NT2/D1 (cell line): ENCODE results near the gene GLYATL2.

Experiments used
- DNase-seq: peaks from one replicate; pipeline ENCODE4 v3.0.0-alpha.2; 2011; ENCODE audit warnings: low read depth, low spot score
- H3K27me3 ChIP-seq: 2 replicates; pipeline ENCODE4 v1.6.0; 2011; ENCODE audit warnings: mild to moderate bottlenecking; ENCODE audit not compliant: insufficient read length, insufficient read depth
- H3K36me3 ChIP-seq: 2 replicates; pipeline ENCODE4 v1.6.1; 2011; ENCODE audit warnings: mild to moderate bottlenecking, low read length, mixed read lengths; ENCODE audit not compliant: insufficient read depth, insufficient read length
- H3K4me1 ChIP-seq: 2 replicates; pipeline ENCODE4 v1.5.1; 2011; ENCODE audit not compliant: insufficient read depth, insufficient read length
- H3K4me3 ChIP-seq: 2 replicates; pipeline ENCODE4 v1.5.1; 2011; ENCODE audit warnings: low read depth; ENCODE audit not compliant: insufficient read length
- H3K9ac ChIP-seq: 2 replicates; pipeline ENCODE4 v1.6.0; 2011; ENCODE audit warnings: low read depth; ENCODE audit not compliant: insufficient read length
- H3K9me3 ChIP-seq: 2 replicates; pipeline ENCODE4 v1.5.1; 2011; ENCODE audit warnings: mild to moderate bottlenecking, low read length; ENCODE audit not compliant: insufficient read depth
- SUZ12 ChIP-seq: IDR thresholded peaks from 2 replicates; pipeline ENCODE4 v1.6.1; 2011; ENCODE audit not compliant: insufficient read length, insufficient read depth; ENCODE audit errors: extremely low read depth
- YY1 ChIP-seq: IDR thresholded peaks from 2 replicates; pipeline ENCODE4 v1.6.1; 2011; ENCODE audit not compliant: insufficient read length, insufficient read depth
- ZNF274 ChIP-seq: IDR thresholded peaks from 2 replicates; pipeline ENCODE4 v1.6.1; 2011; ENCODE audit warnings: mild to moderate bottlenecking, low read depth, low read length

Gene GLYATL2

GRCh38 chr11:58864335-58864734 lies 19.8 kb upstream of the GLYATL2 start:
- H3K36me3 ChIP-seq = no peaks in the 10 kb centered on the region
- TF ChIP-seq SUZ12 = no peak
- TF ChIP-seq ZNF274 = no peak
- no peak for TF ChIP-seq YY1
- no peaks in the 10 kb centered on the region for H3K4me1 ChIP-seq

DNA sequence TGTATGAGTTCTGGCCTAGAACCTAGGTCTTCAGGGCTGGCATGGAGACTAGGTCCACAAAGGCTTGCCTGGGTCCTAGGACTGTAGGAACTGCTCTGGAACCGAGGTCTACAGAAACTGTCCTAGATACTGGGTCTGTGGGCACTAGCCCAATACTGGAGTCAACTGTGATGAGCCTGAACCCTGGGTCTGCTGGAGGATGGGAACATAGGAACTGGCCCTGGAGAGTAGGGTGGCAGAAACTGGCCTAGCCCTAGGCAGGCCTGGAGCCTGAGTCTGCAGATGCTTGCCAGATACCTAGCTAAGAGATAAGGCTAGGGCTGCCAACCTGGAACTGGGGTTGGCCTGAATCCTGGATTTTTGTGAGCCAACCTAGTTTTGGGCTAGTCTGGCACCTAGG lies 19.2 kb upstream of the GLYATL2 start:
- DNase-seq = no peak

More at GRCh38 chr11:58864335-58864734, 19.8 kb upstream of the GLYATL2 start:
- Histone ChIP-seq H3K4me3 (no peak overlapping the region), H3K9ac (no peak overlapping the region), H3K9me3 (0 out of 2 replicates have a peak, but pooled peaks cover 14% of the 10 kb centered on the region), H3K27me3 (no peaks in the 10 kb centered on the region)
- DNase-seq = no peak

GRCh38 chr11:58861533-58861932 lies 17.0 kb upstream of the GLYATL2 start:
- Histone ChIP-seq H3K4me1 (no peaks in the 10 kb centered on the region), H3K9ac (no peak overlapping the region), H3K27me3 (no peaks in the 10 kb centered on the region), H3K9me3 (0 out of 2 replicates have a peak, but pooled peaks cover 14% of the 10 kb centered on the region), H3K4me3 (no peak overlapping the region), H3K36me3 (no peaks in the 10 kb centered on the region)
- TF ChIP-seq YY1 = no peak
- no peak for TF ChIP-seq ZNF274
- no peak for TF ChIP-seq SUZ12
- DNase-seq = no peak

More for the DNA sequence above, 19.2 kb upstream of the GLYATL2 start:
- Histone ChIP-seq H3K27me3 (no peaks in the 10 kb centered on the region), H3K9ac (no peak overlapping the region), H3K9me3 (0 out of 2 replicates have a peak, but pooled peaks cover 14% of the 10 kb centered on the region), H3K36me3 (no peaks in the 10 kb centered on the region), H3K4me3 (no peak overlapping the region), H3K4me1 (no peaks in the 10 kb centered on the region)
- TF ChIP-seq YY1 (no peak), ZNF274 (no peak)

DNA sequence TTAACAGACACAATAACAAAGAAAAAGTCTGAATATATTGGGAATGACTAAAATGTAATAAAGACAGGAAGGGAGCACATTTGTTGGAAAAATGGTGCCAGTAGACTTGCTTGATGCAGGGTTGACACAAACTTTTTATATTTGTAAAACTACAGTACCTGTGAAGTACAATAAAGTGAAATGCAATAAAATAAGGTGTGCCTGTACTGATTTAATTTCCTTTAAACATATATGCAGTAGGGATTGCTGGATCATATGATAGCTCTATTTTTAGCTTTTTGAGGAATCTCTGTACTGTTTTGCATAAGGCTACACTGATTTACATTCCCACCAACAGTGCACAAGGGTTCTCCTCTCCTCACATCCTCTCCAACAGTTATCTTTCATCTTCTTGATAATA lies 12.3 kb upstream of the GLYATL2 start:
- Histone ChIP-seq H3K4me3 (no peak overlapping the region), H3K27me3 (no peaks in the 10 kb centered on the region), H3K9me3 (no peaks in the 10 kb centered on the region), H3K4me1 (no peaks in the 10 kb centered on the region), H3K9ac (no peak overlapping the region), H3K36me3 (no peaks in the 10 kb centered on the region)
- TF ChIP-seq ZNF274 = no peak
- TF ChIP-seq YY1 = no peak
- no peak for DNase-seq

- no peak for TF ChIP-seq SUZ12
- TF ChIP-seq ZNF274 = no peak
- TF ChIP-seq YY1 = no peak
- Histone ChIP-seq H3K4me1 (no peaks in the 10 kb centered on the region), H3K9me3 (no peaks in the 10 kb centered on the region), H3K4me3 (no peak overlapping the region), H3K27me3 (no peaks in the 10 kb centered on the region), H3K9ac (no peak overlapping the region), H3K36me3 (no peaks in the 10 kb centered on the region)
- DNase-seq = no peak
Measured at GRCh38 chr11:58845386-58845785, 882 bp upstream of the GLYATL2 start.

DNA sequence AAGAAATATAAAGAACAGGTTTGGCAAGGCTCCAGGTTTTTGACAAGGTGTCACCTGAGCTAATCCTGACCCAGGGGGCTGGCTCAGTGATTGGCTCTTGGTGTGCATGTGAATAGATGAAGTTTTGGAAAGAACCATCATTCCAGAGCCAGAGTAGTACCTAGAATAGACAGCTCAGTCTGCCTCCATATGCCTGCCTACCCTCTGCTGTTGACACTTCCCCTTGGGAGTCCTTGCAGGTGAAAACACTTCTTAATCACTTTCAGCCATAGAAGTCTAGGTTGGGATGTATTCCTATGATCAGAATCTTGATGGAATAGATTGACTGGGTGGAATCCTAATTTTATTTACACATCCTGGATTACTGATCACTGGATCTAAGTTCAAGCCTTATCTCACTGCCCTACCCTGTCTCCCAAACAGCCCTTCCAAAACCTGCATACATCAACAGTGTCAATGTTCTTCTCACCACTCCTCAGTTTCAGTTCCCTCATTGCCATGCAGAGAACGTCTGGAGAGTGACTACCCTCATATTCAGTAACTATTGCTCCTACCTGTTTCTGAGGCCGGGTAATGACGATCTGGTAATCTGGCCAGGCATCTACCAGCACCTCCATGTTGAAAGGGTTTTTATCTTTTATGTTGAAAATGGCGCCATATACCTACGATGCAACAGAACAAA lies 6.7 kb downstream of the GLYATL2 start:
- Histone ChIP-seq H3K9ac (no peak overlapping the region), H3K9me3 (no peaks in the 10 kb centered on the region), H3K4me1 (no peaks in the 10 kb centered on the region), H3K36me3 (no peaks in the 10 kb centered on the region), H3K4me3 (no peak overlapping the region), H3K27me3 (no peaks in the 10 kb centered on the region)
- DNase-seq = no peak
- TF ChIP-seq YY1 (no peak), SUZ12 (no peak), ZNF274 (no peak)

DNA sequence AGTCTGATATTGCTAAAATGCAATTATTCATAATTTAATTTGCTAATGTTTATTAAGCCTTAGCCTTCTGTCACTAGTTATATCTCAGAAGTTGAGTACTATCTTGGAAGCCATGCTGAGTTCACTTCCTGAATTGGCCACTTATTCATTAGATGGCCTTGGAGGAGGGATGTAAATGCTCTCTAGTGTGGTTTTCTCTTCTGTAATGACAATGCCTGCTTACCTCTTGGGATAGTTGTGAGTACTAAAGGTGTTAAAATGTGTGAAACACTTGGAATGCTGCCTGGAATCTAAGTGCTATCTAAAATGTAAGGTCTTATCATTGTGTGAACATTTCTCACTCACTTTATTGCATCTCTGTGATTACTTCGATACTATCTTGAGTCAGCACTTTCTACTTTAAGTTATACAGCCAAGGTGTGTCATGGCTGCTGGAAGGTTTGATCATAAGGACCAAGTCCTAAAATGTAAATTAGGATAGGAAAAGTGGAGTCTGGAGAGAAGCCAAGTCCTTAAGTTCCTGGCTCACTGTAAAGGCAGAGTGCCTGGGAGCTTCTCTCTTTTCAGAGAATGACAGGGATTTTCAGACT lies 12.4 kb downstream of the GLYATL2 start:
- no peak for DNase-seq
- no peak for TF ChIP-seq SUZ12
- no peak for TF ChIP-seq ZNF274
- no peak for TF ChIP-seq YY1
- Histone ChIP-seq H3K9ac (no peak overlapping the region), H3K4me3 (no peak overlapping the region), H3K36me3 (no peaks in the 10 kb centered on the region), H3K9me3 (peaks cover under 1% of the 10 kb centered on the region; the same call in 1 of the 2 replicates), H3K4me1 (no peaks in the 10 kb centered on the region), H3K27me3 (no peaks in the 10 kb centered on the region)
